Neural cell (in vitro differentiated cells): Measurements from ENCODE around the gene ASMT. TPM values are rescaled to one million over a fixed set of nuclear protein-coding genes. Genes with fewer than 3 reads are reported as not detected.

Experiments
- H2AFZ ChIP-seq: fragments of 200-600, 300-800 bp; sonication (generic), shearing (Covaris generic); 2 replicates; pipeline ENCODE4 v1.6.0; 2014; ENCODE audit warnings: low read depth, mild to moderate bottlenecking, antibody characterized with exemption, low read length, moderate library complexity
- H3F3A ChIP-seq: fragments of 200-600 bp; shearing (Covaris generic); 2 replicates; pipeline ENCODE4 v1.6.1; 2016; ENCODE audit warnings: mild to moderate bottlenecking, moderate library complexity, mixed read lengths, antibody characterized with exemption, low read length; ENCODE audit not compliant: insufficient read depth, poor library complexity, severe bottlenecking
- H3K27ac ChIP-seq: fragments of 200-600, 300-800 bp; sonication (generic), shearing (Covaris generic); 2 replicates; pipeline ENCODE4 v1.5.1; 2014; ENCODE audit warnings: mild to moderate bottlenecking, low read length, moderate library complexity
- H3K27me3 ChIP-seq: fragments of 300-800, 200-600 bp; sonication (generic), shearing (Covaris generic); 2 replicates; pipeline ENCODE4 v1.6.0; 2014; ENCODE audit warnings: mild to moderate bottlenecking, low read depth, low read length, moderate library complexity; ENCODE audit not compliant: insufficient read depth
- H3K36me3 ChIP-seq: fragments of 300-800, 200-600 bp; sonication (generic), shearing (Covaris generic); 2 replicates; pipeline ENCODE4 v1.5.1; 2014; ENCODE audit warnings: mild to moderate bottlenecking, antibody characterized with exemption, low read length, moderate library complexity; ENCODE audit not compliant: insufficient read depth
- H3K4me2 ChIP-seq: fragments of 300-800, 200-600 bp; sonication (generic), shearing (Covaris generic); 2 replicates; pipeline ENCODE4 v1.6.0; 2014; ENCODE audit warnings: mild to moderate bottlenecking, low read length
- H3K4me3 ChIP-seq: fragments of 300-800, 200-600 bp; sonication (generic), shearing (Covaris generic); 2 replicates; pipeline ENCODE4 v1.5.1; 2014; ENCODE audit warnings: mild to moderate bottlenecking, low read length, moderate library complexity
- H3K79me2 ChIP-seq: fragments of 200-600 bp; shearing (Covaris generic); replicated peaks from 2 replicates; pipeline ENCODE4 v1.6.0; 2014; ENCODE audit warnings: mild to moderate bottlenecking, low read length, moderate library complexity; ENCODE audit not compliant: insufficient read depth
- H3K9ac ChIP-seq: fragments of 300-800, 200-600 bp; sonication (generic), shearing (Covaris generic); 2 replicates; pipeline ENCODE4 v1.6.1; 2016; ENCODE audit warnings: mild to moderate bottlenecking, low read length, mixed read lengths
- H3K9me2 ChIP-seq: fragments of 200-600 bp; shearing (Covaris generic); 2 replicates; pipeline ENCODE4 v1.6.1; 2016; ENCODE audit warnings: mild to moderate bottlenecking, low read length, mixed read lengths; ENCODE audit not compliant: insufficient read depth
- H3K9me3 ChIP-seq: fragments of 200-600, 300-800 bp; sonication (generic), shearing (Covaris generic); 2 replicates; pipeline ENCODE4 v1.6.1; 2016; ENCODE audit warnings: mild to moderate bottlenecking, mixed run types, low read length, moderate library complexity, mixed read lengths
- H4K20me1 ChIP-seq: fragments of 200-600 bp; shearing (Covaris generic); 2 replicates; pipeline ENCODE4 v1.6.1; 2016; ENCODE audit warnings: mild to moderate bottlenecking, mixed run types; ENCODE audit not compliant: insufficient read depth
- EP300 ChIP-seq: fragments of 450-650 bp; conservative IDR thresholded peaks from 2 replicates; pipeline ENCODE4 v1.6.1; 2014; ENCODE audit warnings: antibody characterized with exemption, mild to moderate bottlenecking, moderate library complexity; ENCODE audit not compliant: poor library complexity, severe bottlenecking
- EZH2 ChIP-seq: fragments of 200-600, 300-800 bp; shearing (Covaris generic), sonication (generic); IDR thresholded peaks from 2 replicates; pipeline ENCODE4 v1.6.1; 2014; ENCODE audit warnings: antibody characterized with exemption, low read length, borderline replicate concordance, mild to moderate bottlenecking; ENCODE audit not compliant: insufficient read depth, poor library complexity, severe bottlenecking
- MXI1 ChIP-seq: fragments of 450-650 bp; conservative IDR thresholded peaks from 2 replicates; pipeline ENCODE4 v1.6.1; 2014; ENCODE audit warnings: antibody characterized with exemption, mild to moderate bottlenecking; ENCODE audit not compliant: poor library complexity, severe bottlenecking
- POLR2AphosphoS5 ChIP-seq: IDR thresholded peaks from 2 replicates; pipeline ENCODE4 v1.6.1; 2012
- REST ChIP-seq: IDR thresholded peaks from 2 replicates; pipeline ENCODE4 v1.6.1; 2012; ENCODE audit warnings: borderline replicate concordance
- SMC3 ChIP-seq: fragments of 450-650 bp; conservative IDR thresholded peaks from 2 replicates; pipeline ENCODE4 v1.6.1; 2014; ENCODE audit warnings: antibody characterized with exemption, mild to moderate bottlenecking, moderate library complexity; ENCODE audit not compliant: poor library complexity
- TAF1 ChIP-seq: IDR thresholded peaks from 2 replicates; pipeline ENCODE4 v1.6.1; 2012; ENCODE audit warnings: low read depth
- polyA plus RNA-seq: library from polyadenylated mRNA; depleted of rRNA; stranded (reverse); fragments of >200 nt; gene quantifications from 2 replicates; pipeline ENCODE4 v1.2.3, GENCODE V29; 2014

ASMT gene
- polyA plus RNA-seq, 1 donor from 2014 or later = 1.8 TPM

DNA sequence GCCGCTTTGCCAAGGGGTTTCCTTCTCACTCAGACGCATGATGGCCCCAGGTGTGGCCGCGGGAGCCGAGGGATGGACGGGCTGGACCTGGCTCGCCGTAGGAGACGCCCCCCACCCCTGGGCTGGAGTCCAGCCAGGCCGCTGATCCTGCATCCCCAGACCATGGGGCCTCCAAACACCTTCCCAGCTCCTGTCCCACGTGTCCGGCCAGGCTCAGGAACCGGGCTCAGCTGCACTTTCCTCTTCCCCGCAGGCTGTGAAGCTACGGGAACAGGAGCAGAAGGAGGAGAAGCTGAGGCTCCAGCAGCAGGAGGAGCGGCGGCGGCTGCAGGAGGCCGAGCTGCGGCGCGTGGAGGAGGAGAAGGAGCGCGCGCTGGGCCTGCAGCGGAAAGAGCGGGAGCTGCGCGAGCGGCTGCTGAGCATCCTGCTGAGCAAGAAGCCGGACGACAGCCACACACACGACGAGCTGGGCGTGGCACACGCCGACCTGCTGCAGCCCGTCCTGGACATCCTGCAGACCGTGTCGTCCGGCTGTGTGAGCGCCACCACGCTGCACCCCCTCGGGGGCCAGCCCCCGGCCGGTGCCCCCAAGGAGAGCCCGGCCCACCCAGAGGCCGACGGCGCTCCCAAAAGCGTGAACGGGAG lies 14.3 kb upstream of the ASMT start:
- TF ChIP-seq TAF1 (no peak), REST (no peak), EP300 (no peak), MXI1 (no peak), EZH2 (no peak), SMC3 (no peak)
- Histone ChIP-seq H3K4me2 (no peak overlapping the region), H2AFZ (no peak overlapping the region), H3K9ac (no peak overlapping the region), H3K4me3 (no peak overlapping the region), H3K36me3 (peaks cover 5% of the 10 kb centered on the region), H3K79me2 (no peaks in the 10 kb centered on the region), H3K27ac (no peak overlapping the region), H3K9me2 (no peaks in the 10 kb centered on the region), H3F3A (no peaks in the 10 kb centered on the region), H4K20me1 (no peaks in the 10 kb centered on the region), H3K27me3 (no peaks in the 10 kb centered on the region), H3K9me3 (no peaks in the 10 kb centered on the region)

GRCh38 chrX:1601051-1601767 lies 13.7 kb upstream of the ASMT start:
- no peak for TF ChIP-seq POLR2AphosphoS5
- no peak for TF ChIP-seq REST
- no peak for TF ChIP-seq MXI1
- no peak for TF ChIP-seq EP300
- H2AFZ ChIP-seq = no peak overlapping the region
- no peaks in the 10 kb centered on the region for H3K9me3 ChIP-seq
- no peak overlapping the region for H3K4me3 ChIP-seq
- H3K9me2 ChIP-seq = no peaks in the 10 kb centered on the region
- no peak overlapping the region for H3K27ac ChIP-seq
- H3K9ac ChIP-seq = no peak overlapping the region
- H3F3A ChIP-seq = no peaks in the 10 kb centered on the region
- peaks cover 5% of the 10 kb centered on the region for H3K36me3 ChIP-seq
- no peaks in the 10 kb centered on the region for H4K20me1 ChIP-seq
- no peaks in the 10 kb centered on the region for H3K79me2 ChIP-seq
- H3K27me3 ChIP-seq = no peaks in the 10 kb centered on the region
- no peak overlapping the region for H3K4me2 ChIP-seq
